Colonic mucosa (tissue), 4 donors: ENCODE results near the gene RTN4R. TPM values are rescaled to one million over a fixed set of nuclear protein-coding genes. Genes with fewer than 3 reads are reported as not detected.
"Not testable (repeated sequence)": the region's sequence is repeated elsewhere in the genome, so short reads cannot be mapped to it uniquely, and the experiment has no call there.

Experiments
- DNase-seq: peaks from one replicate; pipeline ENCODE4 v3.0.0-alpha.2; 2020
- H3K27ac ChIP-seq: fragments of 200-600 bp; one replicate; pipeline ENCODE4 v1.8.0; 2021
- H3K27me3 ChIP-seq: fragments of 200-600 bp; one replicate; pipeline ENCODE4 v1.8.0; 2021
- H3K36me3 ChIP-seq: fragments of 200-600 bp; one replicate; pipeline ENCODE4 v1.8.0; 2021
- H3K4me1 ChIP-seq: fragments of 200-600 bp; one replicate; pipeline ENCODE4 v1.8.0; 2021; ENCODE audit warnings: mild to moderate bottlenecking
- H3K4me3 ChIP-seq: fragments of 200-600 bp; one replicate; pipeline ENCODE4 v1.8.0; 2021
- H3K9ac ChIP-seq, 2 donors: one replicate each; pipeline ENCODE4 v1.7.0; 2013; ENCODE audit warnings: control low read depth in 2 of 2, low read depth in 2 of 2, low read length in 2 of 2
- H3K9me3 ChIP-seq: fragments of 200-600 bp; one replicate; pipeline ENCODE4 v1.8.0; 2021
- intact Hi-C: fragments of 100-400 bp; cut with DNase I; formaldehyde crosslinking; loops from one replicate; pipeline ENCODE4 v1.14.1; 2022
- total RNA-seq, 2 donors: library from RNA; stranded (reverse); fragmentation: NEBNext Ultra II Directional in 1 of 2; extraction: Animal tissue kit (Norgen Biotek cat#: 25700) in 1 of 2; gene quantifications; one replicate each; pipeline ENCODE4 v1.2.1, GENCODE V29; 2021
- TF ChIP-seq, protein P1 (sequence below): fragments of 200-600 bp; IDR thresholded peaks from one replicate; pipeline ENCODE4 v1.8.0; 2022; ENCODE audit warnings: antibody characterized with exemption, mild to moderate bottlenecking
- donor health status: healthy.
- donor health status: DM: no; HTN: no; CAD: no.
- donor health status: DM: no; HTN: no; CAD: no.

Gene RTN4R
- total RNA-seq, 2 donors from 2014 or later: 6.1 to 8.5 TPM

GRCh38 chr22:20273758-20274181 lies 5.7 kb upstream of the RTN4R start:
- Histone ChIP-seq H3K27me3 (no peaks in the 10 kb centered on the region), H3K9me3 (no peaks in the 10 kb centered on the region), H3K9ac (no peak overlapping the region), H3K36me3 (no peaks in the 10 kb centered on the region), H3K4me1 (no peaks in the 10 kb centered on the region), H3K27ac (no peak overlapping the region), H3K4me3 (no peak overlapping the region)
- DNase-seq: no peak
- TF ChIP-seq, protein P1, sequence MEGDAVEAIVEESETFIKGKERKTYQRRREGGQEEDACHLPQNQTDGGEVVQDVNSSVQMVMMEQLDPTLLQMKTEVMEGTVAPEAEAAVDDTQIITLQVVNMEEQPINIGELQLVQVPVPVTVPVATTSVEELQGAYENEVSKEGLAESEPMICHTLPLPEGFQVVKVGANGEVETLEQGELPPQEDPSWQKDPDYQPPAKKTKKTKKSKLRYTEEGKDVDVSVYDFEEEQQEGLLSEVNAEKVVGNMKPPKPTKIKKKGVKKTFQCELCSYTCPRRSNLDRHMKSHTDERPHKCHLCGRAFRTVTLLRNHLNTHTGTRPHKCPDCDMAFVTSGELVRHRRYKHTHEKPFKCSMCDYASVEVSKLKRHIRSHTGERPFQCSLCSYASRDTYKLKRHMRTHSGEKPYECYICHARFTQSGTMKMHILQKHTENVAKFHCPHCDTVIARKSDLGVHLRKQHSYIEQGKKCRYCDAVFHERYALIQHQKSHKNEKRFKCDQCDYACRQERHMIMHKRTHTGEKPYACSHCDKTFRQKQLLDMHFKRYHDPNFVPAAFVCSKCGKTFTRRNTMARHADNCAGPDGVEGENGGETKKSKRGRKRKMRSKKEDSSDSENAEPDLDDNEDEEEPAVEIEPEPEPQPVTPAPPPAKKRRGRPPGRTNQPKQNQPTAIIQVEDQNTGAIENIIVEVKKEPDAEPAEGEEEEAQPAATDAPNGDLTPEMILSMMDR: no peak
- intact Hi-C loops: no loop called here

- Histone ChIP-seq H3K4me1 (no peaks in the 10 kb centered on the region), H3K27ac (no peak overlapping the region), H3K9ac (no peak overlapping the region), H3K9me3 (no peaks in the 10 kb centered on the region), H3K27me3 (no peaks in the 10 kb centered on the region), H3K4me3 (no peak overlapping the region), H3K36me3 (no peaks in the 10 kb centered on the region)
- no peak for DNase-seq
- intact Hi-C loops: no loop called here
- TF ChIP-seq, protein P1: no peak
Measured at GRCh38 chr22:20272700-20273099, 4.6 kb upstream of the RTN4R start.

- intact Hi-C loops: no loop called here
- peaks cover 4% of the 10 kb centered on the region for H3K4me1 ChIP-seq
- H3K9me3 ChIP-seq: no peaks in the 10 kb centered on the region
- H3K27me3 ChIP-seq: no peaks in the 10 kb centered on the region
- no peak overlapping the region for H3K9ac ChIP-seq
- no peak for DNase-seq
- no peak overlapping the region for H3K4me3 ChIP-seq
- no peak overlapping the region for H3K27ac ChIP-seq
- no peaks in the 10 kb centered on the region for H3K36me3 ChIP-seq
- TF ChIP-seq, protein P1: no peak
Measured at GRCh38 chr22:20272174-20272573, 4.1 kb upstream of the RTN4R start.

- Histone ChIP-seq H3K9me3 (no peaks in the 10 kb centered on the region), H3K9ac (no peak overlapping the region), H3K27me3 (no peaks in the 10 kb centered on the region), H3K27ac (no peak overlapping the region), H3K4me3 (no peak overlapping the region), H3K36me3 (no peaks in the 10 kb centered on the region), H3K4me1 (peaks cover 6% of the 10 kb centered on the region)
- intact Hi-C loops: no loop called here
- DNase-seq: no peak
- TF ChIP-seq, protein P1: no peak
Measured at GRCh38 chr22:20271114-20271994, 3.2 kb upstream of the RTN4R start.

GRCh38 chr22:20270190-20271113 lies 2.3 kb upstream of the RTN4R start:
- intact Hi-C loops, H3K27me3 ChIP-seq, H3K4me1 ChIP-seq, H3K4me3 ChIP-seq, DNase-seq, H3K9ac ChIP-seq, H3K36me3 ChIP-seq, H3K27ac ChIP-seq, H3K9me3 ChIP-seq: not testable (repeated sequence)

DNA sequence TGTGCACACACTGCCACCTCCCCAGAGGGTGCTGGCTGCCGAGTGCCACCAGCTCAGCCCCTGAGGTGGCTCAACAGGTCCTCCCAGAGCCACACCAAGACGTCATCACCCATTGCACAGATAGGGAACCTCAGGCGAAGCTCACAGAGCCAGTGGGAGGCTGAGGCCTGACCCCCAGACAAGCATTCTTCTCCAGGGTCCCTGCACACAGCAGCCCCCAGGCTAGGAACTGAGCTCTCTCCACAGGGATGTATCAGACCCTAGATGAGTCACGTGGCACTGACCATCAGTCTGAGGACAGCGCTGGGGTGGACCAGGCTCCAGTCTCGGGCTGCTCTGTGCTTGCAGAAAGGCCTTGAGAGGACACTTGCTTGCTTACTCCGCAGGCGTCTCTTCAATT lies 1.6 kb upstream of the RTN4R start:
- not testable (repeated sequence) for H3K9ac ChIP-seq, DNase-seq, H3K27me3 ChIP-seq, H3K4me1 ChIP-seq, H3K36me3 ChIP-seq, H3K9me3 ChIP-seq, H3K27ac ChIP-seq, H3K4me3 ChIP-seq
- intact Hi-C loops: loop anchor here (10.0 kb wide), 1 partner anchor 295 kb away; no protein-coding TSS in a partner anchor

- H3K4me1 ChIP-seq, H3K4me3 ChIP-seq, H3K9me3 ChIP-seq, H3K27me3 ChIP-seq, H3K9ac ChIP-seq, DNase-seq, H3K36me3 ChIP-seq, H3K27ac ChIP-seq: not testable (repeated sequence)
- intact Hi-C loops: loop anchor here (10.0 kb wide), 1 partner anchor 294 kb away; no protein-coding TSS in a partner anchor
Measured at GRCh38 chr22:20269201-20269600, 1.1 kb upstream of the RTN4R start.
